ENCODE data around the gene EVX1.

Gene EVX1

DNA sequence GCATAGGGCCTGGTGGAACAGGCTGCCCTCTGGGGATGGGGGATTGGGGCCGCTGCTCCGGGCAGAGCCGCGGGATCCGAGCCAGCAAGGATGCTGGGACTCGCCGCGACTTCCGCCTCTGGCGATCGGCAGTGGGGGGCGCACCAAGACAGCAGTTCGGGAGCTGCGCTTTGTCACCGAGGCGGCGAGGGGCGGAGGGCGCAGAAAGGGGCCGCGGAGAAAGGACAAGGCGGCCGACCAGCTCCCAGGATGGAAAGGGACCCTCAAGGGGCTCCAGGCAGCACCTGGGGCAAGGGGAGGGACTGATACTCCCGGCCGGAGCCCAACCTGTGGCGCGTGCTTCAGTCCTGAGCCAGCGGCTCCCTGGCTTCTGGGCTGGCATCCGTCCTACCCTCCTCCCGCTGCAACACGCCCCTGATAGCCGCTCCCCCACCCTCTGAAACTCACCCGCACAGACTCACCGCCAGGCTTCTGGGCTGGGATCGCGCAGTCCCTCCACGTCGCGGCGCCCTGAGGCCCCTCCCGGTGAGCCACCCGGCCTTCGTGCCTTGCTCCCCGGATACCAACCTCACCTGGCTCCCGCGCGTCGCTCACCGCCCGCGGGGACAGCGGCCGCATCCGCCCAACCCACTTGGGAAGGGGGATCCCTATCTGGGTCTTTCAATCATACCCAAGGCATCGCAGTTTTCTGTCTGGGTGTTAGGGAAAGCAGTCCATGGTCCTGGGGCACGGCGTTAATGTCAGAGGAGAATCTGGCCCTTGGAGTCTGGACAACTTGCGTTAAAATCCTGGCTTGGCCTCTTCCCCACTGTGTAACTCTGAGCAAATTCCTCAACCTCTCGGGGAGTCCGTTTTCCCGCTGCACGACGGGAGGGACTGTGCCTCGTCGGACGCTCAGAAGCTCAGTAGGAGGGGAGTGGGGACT lies 7.0 kb upstream of the EVX1 start:
- DNase-seq = no peak

GRCh38 chr7:27237735-27238334 lies 4.8 kb upstream of the EVX1 start:
- no peak for DNase-seq

DNA sequence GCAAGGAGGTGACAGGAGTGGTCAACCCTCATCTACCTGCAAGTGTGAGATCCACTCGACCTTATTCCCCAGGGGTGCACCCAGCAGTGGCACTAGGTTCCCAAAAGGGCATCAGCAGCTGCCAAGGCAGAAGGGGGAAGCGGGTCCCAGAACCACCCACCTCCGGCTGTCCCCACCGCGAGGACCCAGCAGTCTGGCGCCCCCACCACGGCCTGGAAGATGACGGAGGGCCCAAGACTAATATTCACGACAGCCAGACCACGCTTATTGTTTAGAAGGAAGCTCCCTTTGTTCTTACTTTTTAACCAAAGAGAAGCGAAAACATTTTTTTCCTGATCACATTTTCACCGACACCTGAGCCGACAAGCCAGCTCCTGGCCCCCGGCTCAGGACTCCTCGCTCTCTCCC lies 3.6 kb upstream of the EVX1 start:
- DNase-seq = no peak

DNA sequence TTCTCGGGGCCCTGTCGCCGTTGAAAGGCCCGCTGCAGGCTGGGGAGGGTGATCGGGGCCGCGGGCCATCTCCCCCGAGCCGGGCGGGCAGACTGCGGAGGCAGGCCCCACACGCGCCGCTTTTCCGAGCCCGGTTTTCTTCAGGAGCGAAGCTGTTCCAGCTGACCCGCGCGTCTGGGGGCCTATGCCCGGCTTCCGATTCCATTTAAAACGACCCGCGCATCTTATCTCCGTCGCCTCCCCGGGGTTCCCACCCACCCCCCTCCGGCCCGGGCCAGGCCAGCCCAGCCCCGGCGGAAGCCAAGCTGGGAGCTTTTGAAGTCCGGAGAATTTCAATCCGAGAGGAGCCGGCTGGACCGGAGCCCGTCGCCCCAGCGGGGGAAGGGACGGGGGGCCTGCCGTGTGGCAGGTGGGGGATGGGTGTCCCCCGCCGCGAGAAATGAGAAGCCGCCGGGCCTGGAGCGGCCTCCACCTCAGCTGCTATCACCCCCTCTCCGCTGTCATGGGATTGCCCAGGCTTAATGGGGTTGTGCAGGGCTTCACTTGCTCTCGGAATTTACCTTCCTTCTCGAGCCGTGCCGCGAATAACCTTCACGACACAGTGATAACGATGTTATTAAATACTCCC lies 3.1 kb upstream of the EVX1 start:
- DNase-seq = no peak

- no peak for DNase-seq
These were observed 2.4 kb upstream of the EVX1 start for GRCh38 chr7:27240015-27240731.

GRCh38 chr7:27241189-27242056 lies 1.2 kb upstream of the EVX1 start:
- no peak for DNase-seq

GRCh38 chr7:27242154-27242553 lies 448 bp upstream of the EVX1 start:
- DNase-seq = no peak

DNA sequence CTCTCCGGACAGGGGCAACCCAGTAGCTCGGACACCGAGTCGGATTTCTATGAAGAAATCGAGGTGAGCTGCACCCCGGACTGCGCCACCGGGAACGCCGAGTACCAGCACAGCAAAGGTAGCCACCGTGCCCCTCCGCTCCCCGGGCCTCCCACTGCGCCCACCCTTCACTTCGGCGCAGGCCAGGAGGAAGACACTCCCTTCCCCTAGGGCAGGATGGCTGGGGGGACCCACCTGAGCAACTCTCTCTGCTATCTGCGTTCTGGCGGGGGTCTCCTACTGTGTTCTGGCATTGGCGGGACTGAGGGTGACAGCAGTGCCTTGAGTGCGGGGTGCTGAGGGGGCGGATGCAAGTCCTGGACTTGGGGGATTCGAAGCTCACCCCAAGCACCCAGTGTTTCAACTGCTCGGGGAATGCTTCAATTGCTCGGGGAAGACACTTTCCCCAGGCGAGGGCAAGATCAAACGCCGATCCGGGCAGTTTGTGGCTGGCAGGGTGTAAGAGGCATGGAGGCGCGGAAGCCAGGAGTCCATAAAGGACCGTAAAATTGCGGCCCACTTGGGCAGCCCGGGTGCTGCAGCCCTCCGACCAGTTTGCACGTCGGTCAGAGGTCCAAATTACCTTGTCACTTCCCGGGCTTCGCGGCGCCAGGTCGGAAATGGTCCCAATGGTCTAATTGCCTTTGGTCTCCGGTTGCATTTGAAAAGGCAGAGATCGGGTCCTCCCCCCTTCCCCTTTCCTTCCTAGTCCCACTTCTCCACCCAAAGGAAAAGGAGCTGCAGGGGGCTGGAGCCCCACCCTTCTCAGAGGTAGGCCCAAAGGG lies 950 bp downstream of the EVX1 start:
- DNase-seq = no peak

DNA sequence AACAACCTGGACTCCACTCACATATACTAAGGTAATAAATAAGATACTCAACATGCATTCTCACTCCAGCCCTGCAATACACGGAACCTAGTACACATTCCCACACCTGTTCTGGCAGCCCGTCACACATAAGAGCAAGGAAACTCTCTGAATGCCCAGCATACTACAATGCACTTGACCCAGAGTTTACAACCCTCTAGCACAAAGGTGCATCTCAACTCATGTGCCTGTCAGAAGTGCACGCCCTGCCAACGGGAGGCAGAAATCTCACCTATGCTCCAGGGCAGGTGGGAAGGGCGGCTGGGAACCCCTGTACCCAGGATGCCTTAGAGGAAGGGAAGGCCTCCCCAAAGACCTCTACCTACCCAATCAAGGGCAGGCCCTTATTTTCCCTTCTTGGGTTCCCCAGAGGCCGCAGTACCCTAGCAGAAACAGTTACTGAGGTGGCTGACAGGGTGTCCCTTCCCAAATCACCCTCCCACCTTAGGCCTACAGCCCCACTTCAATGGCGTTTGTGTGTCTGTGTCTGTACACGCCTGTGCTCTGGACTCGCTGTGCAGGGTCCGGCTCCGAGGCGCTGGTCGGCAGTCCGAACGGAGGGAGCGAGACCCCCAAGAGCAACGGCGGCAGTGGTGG lies 2.0 kb downstream of the EVX1 start:
- DNase-seq = no peak

DNA sequence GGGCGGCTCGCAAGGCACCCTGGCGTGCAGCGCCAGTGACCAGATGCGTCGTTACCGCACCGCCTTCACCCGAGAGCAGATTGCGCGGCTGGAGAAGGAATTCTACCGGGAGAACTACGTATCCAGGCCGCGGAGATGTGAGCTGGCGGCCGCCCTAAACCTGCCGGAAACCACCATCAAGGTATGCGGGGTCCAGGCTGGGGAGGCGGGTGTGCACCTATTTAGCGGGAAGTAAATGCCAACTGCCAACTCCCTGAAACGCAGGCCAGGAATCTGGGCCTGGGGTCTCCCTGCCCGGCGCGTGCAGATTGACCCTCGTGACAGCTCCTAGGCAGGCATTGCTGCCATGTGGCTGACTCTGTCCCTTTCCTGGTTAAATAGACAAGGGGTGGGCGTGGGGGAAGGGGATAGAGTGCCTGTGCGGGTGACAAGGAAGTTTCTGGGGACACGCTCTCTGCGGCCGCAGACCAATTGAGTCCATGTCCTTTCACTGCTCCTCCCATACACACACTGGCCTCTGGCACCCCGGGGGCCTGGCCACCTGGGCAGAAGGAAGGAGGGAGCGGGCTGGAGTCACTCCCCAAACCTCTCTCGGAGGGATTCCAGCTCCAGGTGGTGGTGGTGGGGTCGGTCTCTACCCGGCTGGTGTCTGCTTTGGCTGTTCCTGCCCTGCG lies 2.7 kb downstream of the EVX1 start:
- no peak for DNase-seq

- DNase-seq = no peak
These were observed 3.4 kb downstream of the EVX1 start for GRCh38 chr7:27245798-27246691.

DNA sequence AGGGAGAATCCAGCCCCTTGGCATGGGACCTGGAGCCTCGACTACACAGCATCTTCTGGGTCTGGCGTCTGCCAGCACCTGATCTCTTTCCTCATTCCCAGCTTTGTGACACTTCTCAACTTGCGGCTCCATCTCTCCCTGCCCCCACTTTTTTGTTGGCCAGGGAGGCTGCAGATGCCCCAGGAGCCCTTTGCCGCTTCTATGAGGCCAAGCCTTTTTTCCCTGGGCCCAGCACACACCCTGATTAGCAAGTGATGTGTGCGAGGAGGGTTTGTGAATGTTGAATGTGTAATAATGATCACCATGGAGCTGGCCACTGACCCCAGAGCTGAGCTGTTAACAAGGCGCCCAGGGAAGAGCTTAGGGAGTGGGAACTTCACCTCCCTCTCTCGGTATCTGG lies 4.4 kb downstream of the EVX1 start:
- DNase-seq = no peak

DNA sequence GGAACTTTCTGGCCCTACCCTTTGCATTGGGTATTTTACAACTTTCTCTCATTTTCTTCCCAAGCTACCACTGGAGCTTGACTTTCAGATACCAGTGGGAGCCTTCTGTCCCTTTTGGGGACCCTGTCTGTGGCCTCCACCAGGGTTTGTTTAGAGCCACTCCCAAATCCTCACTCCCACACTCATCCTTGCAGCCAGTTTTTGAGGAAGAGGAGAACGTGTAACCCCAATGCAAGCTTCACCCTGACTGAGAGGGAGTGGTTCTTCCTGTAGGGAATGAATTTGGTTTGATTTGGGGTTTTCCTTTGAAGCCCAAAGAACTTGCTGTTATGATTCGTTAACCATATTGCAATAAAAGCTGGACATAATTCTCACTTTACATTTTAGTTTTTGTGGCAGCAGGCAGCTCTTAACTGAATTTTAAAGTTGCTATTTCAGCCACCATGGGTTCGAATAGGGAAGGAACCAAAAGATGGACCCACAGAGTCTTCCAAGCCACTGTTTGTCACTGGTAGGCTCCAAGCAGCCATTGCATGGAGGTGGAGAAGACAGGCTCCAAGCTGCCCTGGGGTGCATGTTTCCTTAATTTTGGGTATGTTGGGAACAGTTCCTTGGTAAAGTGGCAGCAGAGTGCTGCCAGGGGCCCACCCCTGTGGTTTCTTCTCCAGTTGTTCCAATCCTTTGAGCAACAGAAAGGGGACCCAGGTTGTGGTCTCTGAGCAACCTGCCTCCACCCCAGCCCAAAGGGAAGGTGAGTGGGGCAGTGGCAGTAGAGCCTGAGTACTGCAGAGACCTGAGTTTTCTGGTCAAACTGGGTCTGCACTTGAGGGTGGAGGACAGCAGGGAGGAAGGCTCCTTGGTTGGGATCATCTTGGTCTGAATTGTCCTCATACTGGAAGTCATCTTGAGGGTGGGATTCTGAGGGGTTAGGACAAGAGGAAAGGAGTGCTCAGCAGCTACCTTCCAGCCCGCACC lies 5.1 kb downstream of the EVX1 start:
- DNase-seq = no peak

- DNase-seq = no peak
These were observed 5.8 kb downstream of the EVX1 start for GRCh38 chr7:27248427-27248806.

DNA sequence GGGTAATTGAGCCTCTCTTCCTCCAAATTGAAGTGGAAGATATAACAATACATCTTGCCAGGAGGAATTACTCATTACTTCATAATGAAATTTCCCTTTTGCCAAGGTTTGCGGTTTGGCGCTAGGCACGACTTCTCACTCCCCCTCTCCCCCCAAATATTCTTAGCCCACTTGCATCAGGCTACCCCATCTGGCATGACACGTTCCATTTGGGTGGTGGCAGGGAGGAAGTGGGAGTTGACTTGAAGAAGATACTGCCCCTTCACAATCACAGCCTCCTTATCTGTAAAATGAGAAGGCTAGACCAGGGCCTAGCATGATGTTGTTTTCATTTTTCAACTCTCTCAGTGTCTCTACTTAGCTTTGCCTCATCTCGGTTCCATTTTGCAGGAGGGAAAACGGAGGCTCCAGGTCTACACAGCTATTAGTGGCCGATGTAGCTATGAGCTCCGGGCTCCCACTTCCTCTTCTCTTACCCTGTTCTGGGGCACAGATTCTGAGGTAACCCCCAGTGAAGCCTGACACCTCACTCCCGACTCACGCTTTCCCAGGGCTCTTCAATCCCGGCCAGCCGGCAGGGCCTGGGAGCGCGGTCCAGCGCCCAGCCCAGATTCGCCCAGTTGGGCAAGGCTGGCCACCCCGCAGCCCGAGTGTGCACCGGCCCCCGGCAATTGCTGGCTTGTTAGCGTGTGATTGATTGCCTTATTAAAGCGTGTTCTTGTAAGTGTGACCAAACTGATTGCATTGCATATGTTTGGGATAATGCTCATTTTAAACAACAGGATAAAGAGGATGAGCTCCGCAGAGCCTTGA lies 6.5 kb downstream of the EVX1 start:
- no peak for DNase-seq

DNA sequence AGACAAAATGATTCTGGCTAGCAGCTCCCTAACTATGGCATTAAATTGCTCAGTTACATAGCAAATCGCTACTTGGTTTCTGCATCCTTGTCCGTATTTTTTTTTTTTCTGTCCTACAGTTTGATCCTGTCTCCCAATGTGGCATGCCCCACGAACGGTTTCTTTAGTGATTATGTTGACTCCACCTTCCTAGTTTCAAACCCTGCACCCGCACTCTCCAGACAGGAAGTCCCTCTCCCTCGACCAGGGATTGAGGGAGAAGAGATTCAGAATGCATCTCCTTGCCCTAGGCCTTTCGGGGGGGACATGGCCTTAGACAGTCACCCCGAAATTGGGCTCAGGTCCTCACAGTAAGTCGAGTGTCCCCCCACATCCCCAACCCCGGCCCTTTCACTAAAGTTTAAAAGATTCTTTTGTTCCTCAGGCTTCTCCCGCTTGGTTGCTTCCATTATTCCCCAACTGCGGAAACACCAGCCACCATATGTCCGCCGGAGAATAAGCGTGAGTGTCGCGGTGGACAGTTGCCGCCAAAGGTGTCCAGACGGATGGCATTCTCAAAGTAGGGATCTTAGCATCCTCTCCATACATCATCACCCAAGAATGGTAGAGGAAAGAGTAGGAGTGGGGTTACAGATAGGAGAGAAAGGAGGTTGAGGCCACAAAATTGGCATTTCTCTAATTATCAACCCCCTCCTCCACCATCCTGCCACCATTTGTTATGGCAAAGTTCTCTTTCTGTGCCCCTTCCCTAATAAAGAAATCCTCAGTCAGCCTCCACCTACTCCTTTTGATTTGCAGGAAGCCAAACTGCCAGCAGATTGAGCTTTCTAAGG lies 7.3 kb downstream of the EVX1 start:
- DNase-seq = no peak
